ENCODE measurements around the gene GTPBP2. TPM values are rescaled to one million over a fixed set of nuclear protein-coding genes. Genes with fewer than 3 reads are reported as not detected.

The GTPBP2 gene
- total RNA-seq, 1 donor from 2014 or later = 90.9 TPM

GRCh38 chr6:43629505-43630300 lies 639 bp upstream of the GTPBP2 start:
- no peak for TF ChIP-seq CTCF (IDR thresholded peaks at IDR 0.05)
- ATAC-seq (peak; percentile 93 to 94), DNase-seq (peak; percentile 96)
- Histone ChIP-seq H3K9me3 (no peaks in the 10 kb centered on the region), H3K4me3 (peak overlapping the region; percentile 76), H3K27me3 (ENCODE audit: low read depth) (no peaks in the 10 kb centered on the region), H3K4me1 (peaks cover 32% of the 10 kb centered on the region), H3K36me3 (peaks cover 16% of the 10 kb centered on the region), H3K27ac (peak overlapping the region; percentile 89)
- intact Hi-C loops (cut with DNase I) = no loop called here

- H3K4me1 ChIP-seq = peaks cover 32% of the 10 kb centered on the region
- no peak for DNase-seq
- H3K4me3 ChIP-seq = peak overlapping the region; percentile 76
- peaks cover 28% of the 10 kb centered on the region for H3K36me3 ChIP-seq
- H3K27me3 ChIP-seq (ENCODE audit: low read depth) = no peaks in the 10 kb centered on the region
- peak overlapping the region; percentile 89 for H3K27ac ChIP-seq
- no peaks in the 10 kb centered on the region for H3K9me3 ChIP-seq
- ATAC-seq = peak; percentile 6 to 30
- intact Hi-C loops (cut with DNase I) = no loop called here
- TF ChIP-seq CTCF (IDR thresholded peaks at IDR 0.05) = no peak
These were observed 516 bp downstream of the GTPBP2 start for GRCh38 chr6:43628393-43629103.

- Histone ChIP-seq H3K9me3 (no peaks in the 10 kb centered on the region), H3K27me3 (ENCODE audit: low read depth) (no peaks in the 10 kb centered on the region), H3K27ac (peak overlapping the region; percentile 89), H3K4me3 (peak overlapping the region; percentile 76), H3K36me3 (peaks cover 41% of the 10 kb centered on the region), H3K4me1 (peaks cover 32% of the 10 kb centered on the region)
- intact Hi-C loops (cut with DNase I) = no loop called here
- DNase-seq (peak; percentile 75), ATAC-seq (peak; percentile 10 to 34)
- no peak for TF ChIP-seq CTCF (IDR thresholded peaks at IDR 0.05)
These were observed 1.8 kb downstream of the GTPBP2 start for GRCh38 chr6:43627008-43627825.

- DNase-seq (no peak), ATAC-seq (no peak)
- intact Hi-C loops (cut with DNase I) = no loop called here
- no peak for TF ChIP-seq CTCF (IDR thresholded peaks at IDR 0.05)
- Histone ChIP-seq H3K36me3 (peaks cover 58% of the 10 kb centered on the region), H3K27me3 (ENCODE audit: low read depth) (no peaks in the 10 kb centered on the region), H3K4me1 (peaks cover 27% of the 10 kb centered on the region), H3K9me3 (no peaks in the 10 kb centered on the region), H3K4me3 (no peak overlapping the region), H3K27ac (no peak overlapping the region)
These were observed 3.6 kb downstream of the GTPBP2 start for GRCh38 chr6:43625393-43625992.

GRCh38 chr6:43624786-43625288 lies 4.2 kb downstream of the GTPBP2 start:
- Histone ChIP-seq H3K36me3 (peaks cover 65% of the 10 kb centered on the region), H3K4me1 (peaks cover 27% of the 10 kb centered on the region), H3K9me3 (no peaks in the 10 kb centered on the region), H3K27ac (no peak overlapping the region), H3K4me3 (no peak overlapping the region), H3K27me3 (ENCODE audit: low read depth) (no peaks in the 10 kb centered on the region)
- DNase-seq = no peak
- intact Hi-C loops (cut with DNase I) = no loop called here
- no peak for TF ChIP-seq CTCF (IDR thresholded peaks at IDR 0.05)
- ATAC-seq = no peak
